Right forelimb (tissue), 1 donor: Measurements from ENCODE around the gene FOXN4.

Experiments used
- DNase-seq: peaks from one replicate; pipeline ENCODE4 v3.0.0-alpha.2; 2018

Gene FOXN4

DNA sequence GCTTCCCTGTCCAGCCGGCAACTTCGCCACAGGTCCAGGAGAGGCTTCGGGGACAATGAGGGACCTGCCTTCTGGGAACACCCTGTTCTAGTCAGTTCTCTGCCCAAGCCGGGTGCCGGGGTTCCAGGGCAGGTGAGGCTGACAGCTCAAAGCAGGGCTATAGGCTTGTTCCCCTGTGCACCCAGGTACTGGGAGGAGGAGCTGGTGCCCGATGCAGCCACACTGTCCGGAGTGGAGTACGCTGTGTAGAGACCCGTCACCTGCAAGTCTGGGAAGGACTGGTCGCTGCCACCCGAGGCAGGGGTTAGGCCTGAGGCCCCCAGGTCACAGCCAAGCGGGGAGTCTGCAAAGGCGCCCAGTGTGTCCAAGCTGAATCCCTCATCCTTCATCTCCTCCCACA lies 29.6 kb downstream of the FOXN4 start:
- no peak for DNase-seq

GRCh38 chr12:109278912-109279311 lies 30.2 kb downstream of the FOXN4 start:
- DNase-seq, result no peak

DNA sequence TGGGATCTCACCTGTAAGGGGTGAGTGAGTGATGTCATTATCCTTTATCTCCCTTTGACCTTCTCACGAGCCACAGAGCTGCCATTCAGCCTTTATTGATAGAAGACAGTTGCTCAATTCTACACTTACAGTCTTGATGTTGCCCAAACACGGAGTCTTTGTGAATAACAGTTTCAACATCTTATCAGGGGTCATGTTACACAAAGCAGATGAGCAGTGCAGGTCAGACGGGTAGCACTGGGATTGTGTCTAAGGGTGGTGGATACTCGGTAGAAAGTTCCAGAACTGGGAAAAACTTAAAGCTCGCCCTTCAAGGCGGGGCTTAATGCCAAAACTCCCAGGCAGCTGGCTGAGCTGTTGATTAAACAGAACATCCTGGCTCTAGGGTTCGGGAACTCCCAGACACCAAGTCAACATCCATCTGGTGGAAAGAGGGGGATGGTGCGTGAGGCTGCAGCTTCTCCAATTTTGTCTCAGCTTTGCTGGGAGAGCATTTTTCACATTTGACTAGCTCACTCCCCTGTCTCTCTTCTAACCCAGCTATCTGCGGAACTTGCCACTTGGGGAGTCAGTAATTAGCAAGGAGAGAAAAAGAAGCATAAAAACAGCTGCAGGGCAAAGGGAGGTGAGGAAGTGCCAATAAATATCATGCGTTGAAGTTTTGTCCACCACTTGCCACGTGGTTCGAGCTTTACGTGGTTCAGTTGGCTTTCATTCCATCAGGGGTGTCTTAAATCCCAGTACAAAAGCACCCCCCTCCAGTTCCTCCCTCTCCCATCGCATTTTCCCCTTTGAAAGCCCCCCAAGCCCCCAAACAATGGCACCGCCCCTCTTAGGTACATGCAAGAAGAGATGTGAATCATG lies 31.0 kb downstream of the FOXN4 start:
- DNase-seq, result no peak

- no peak for DNase-seq
Measured at GRCh38 chr12:109277255-109277898, 31.7 kb downstream of the FOXN4 start.

- DNase-seq, result no peak
Measured at GRCh38 chr12:109276160-109276559, 32.9 kb downstream of the FOXN4 start.

DNA sequence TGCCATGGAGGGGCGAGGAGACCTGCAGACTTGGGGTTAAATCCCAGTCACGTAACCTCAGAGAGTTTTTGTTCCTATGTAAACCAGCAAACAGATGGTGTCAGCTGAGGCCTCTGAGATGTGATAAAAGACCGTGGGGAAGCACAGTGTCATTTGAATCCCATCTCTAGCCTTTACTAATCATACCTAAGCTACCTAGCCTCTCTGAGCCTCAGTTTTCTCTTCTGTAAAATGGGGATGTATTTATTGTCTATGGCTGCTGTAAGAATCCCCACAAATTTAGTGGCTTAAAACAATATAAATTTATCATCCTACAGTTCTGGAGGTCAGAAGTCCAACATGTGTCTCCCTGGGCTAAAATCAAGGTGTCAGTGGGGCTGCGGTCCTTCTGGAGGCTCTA lies 33.9 kb downstream of the FOXN4 start:
- DNase-seq, result no peak

DNA sequence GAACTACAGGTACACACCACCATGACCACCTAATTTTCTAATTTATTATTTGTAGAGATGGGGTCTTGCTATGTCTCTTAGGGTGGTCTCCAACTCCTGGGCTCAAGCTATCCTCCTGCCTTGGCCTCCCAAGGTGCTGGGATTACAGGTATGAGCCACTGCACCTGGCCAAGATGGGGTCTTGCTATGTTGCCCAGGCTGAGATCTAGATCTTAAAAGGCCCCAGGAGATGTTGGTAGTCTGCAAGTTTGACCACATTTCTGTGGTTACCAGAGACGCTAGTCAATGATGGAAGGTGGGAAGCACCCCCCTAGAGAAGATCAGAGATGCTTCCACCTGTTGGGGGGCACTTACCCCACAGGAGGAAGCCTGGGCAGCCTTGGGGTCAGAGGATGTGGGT lies 34.7 kb downstream of the FOXN4 start:
- no peak for DNase-seq

GRCh38 chr12:109273354-109273753 lies 35.7 kb downstream of the FOXN4 start:
- DNase-seq, result no peak

- no peak for DNase-seq
Measured at GRCh38 chr12:109271418-109271817, 37.7 kb downstream of the FOXN4 start.

DNA sequence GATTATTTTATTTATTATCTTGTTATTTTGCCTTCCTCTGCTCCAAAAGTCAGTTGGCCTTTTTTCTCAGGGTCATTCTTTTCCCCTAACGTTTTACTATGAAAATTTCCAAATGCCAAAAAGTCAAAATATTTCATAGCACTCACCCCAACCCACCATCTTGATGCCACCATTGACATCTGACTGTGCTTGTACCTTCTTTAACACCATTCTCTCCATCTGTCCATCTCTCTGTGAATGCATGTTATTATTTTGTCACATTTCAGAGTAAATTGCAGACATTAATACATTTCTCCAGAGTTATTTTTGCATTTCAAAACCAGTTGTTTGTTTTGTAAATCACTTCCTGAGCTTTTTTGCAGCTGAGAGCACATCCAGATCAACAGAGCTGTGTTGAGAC lies 38.6 kb downstream of the FOXN4 start:
- no peak for DNase-seq

DNA sequence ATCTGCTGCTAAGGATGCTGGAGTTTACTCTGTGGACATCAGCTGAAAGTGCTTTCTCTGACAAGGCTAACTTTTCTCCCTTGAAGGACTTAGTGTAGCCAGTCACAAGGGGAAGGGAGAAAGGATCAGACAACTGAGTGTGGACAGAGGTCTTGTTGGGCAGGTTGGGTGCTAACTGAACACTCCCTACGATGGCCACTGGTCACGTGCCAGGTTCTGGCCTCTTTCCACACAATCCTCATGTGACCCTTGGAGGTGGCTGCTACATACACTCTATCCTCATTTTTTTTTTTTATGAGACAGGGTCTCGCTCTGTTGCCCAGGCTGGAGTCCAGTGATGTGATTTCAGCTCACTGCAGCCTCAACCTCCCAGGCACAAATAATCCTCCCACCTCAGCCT lies 39.7 kb downstream of the FOXN4 start:
- no peak for DNase-seq

DNA sequence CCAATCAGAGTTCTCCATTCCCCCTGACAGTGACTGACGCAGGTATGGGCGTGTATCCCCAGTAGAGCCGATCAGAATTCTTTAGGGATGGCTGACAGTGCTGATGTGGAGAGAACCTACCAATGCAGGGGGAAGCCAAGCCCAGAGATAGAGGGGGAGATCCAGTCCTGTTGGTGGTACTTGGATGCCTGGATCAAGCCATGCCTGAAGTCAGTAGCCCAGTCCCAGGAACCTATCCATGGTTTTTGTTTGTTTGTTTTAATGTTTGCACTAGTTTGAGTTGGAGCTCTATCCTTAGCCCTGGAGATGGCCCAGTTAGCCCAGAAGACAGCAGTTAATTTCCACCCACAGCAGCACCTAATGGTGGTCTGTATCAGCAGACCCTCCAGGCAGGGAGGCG lies 40.2 kb downstream of the FOXN4 start:
- no peak for DNase-seq

DNA sequence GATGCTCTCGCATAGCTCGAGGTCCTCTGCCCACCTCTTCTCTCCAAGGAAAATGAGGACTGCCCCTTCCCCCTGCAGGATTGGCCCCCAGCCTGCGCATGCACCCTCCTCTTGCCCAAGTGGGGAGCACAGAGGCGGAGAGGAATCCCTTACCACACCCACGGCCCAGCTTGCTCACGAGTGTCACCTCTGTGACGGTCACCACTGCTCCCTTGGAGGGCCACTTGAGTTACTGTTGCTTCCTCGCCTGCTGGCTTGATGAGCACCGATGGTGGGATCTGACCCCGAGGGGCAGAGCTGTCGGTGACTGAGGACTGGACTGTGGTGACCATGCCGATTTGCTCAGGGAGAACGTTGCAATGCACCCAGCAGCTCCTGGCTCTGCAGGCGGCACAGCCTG lies 41.7 kb downstream of the FOXN4 start:
- DNase-seq, result no peak

- no peak for DNase-seq
Measured at GRCh38 chr12:109266106-109266879, 42.8 kb downstream of the FOXN4 start.

DNA sequence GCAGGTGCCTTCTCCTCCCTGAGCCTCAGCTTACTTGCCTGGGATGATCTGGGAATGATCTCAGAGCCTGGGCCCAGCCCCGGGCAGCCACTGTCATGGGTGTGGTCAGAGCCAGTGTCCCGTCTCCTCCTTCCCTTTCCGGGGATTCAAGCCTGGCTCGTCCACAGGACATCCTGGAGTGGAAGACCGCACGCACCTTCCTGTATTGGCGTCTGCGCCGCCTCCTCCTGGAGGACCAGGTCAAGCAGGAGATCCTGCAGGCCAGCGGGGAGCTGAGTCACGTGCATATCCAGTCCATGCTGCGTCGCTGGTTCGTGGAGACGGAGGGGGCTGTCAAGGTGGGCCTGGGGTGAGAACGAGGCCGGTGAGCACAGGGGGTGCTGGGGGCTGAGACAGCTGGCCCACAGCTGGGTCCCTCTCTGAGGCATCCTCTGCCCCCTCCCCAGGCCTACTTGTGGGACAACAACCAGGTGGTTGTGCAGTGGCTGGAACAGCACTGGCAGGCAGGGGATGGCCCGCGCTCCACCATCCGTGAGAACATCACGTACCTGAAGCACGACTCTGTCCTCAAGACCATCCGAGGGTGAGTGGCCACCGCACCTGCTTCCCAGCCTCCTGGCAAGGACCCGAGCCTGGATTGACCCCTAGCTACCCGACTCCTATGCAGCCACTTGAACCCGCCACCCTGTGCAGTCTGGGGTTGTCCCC lies 44.0 kb downstream of the FOXN4 start:
- no peak for DNase-seq

DNA sequence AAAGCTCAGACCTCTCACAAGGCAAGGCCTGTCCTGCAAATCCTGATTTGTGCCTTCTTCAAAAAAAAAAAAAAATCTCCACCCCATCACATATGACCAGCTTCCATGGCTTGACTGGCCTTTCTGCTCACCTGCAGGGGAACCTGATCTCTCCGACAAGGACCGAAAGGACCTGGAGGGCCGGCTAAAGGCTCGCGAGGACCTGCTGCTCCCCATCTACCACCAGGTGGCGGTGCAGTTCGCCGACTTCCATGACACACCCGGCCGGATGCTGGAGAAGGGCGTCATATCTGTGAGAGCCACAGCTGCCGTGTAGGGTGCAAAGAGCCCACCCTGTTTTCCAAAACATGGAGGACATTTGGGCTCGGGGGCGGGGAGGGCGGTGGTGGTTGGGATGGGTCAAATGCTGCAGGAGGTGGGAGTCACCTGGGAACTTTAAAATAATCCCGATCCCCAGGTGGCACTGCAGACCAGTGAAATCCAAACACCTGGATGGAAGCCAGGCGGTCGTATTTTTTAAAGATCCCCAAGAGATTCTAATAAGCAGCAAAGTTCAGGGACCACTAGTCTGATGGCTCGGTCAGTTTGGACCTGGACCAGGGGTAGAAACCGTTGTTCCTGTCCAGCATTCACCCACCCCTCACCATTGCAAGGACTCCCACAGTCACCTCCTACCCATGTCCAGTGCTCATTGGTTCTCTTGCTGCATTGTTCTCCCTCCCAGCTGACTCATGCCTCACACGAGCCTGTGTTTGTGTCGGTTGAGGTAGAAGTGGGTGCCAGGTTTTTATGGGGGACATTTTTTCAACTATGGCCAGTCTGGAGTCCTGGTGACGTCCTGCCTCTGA lies 44.8 kb downstream of the FOXN4 start:
- peak; percentile 78 for DNase-seq

- no peak for DNase-seq
Measured at GRCh38 chr12:109263439-109263838, 45.6 kb downstream of the FOXN4 start.

- no peak for DNase-seq
Measured at GRCh38 chr12:109261939-109262338, 47.1 kb downstream of the FOXN4 start.

DNA sequence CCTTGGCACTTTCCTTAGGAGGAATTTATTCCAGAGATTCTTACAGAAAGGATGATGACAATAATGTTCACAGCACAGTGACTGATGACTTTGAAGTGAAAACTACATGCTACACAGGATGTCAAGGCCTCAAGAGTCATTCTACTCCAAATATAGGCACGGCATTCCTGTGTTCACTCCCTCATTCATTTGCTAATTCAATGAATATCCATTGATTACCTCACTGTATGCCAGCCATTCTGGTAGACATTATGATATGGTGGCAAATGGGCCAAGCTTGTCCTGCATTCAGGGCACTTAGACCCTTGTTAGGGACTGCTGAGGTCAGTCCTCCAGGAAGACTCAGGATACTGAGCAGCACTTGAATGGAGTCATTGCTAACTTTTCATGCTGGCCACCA lies 48.0 kb downstream of the FOXN4 start:
- no peak for DNase-seq

DNA sequence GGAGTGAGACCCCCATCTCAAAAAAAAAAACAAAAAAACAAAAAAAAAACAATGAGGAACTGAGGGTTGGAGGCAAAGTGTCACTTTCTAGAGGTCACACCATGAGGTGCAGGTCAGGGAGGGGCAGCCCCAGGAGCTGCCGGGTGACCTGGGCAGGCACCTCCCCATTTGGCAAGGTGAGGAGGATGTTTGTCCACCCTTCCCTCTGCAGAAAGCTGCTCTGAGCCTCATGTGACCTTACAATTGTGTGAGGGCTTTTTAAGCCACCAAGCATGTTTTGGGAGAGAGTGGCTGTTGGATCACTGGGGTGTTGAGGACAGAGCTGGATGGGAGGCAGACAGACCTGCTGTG lies 49.6 kb downstream of the FOXN4 start:
- no peak for DNase-seq

DNA sequence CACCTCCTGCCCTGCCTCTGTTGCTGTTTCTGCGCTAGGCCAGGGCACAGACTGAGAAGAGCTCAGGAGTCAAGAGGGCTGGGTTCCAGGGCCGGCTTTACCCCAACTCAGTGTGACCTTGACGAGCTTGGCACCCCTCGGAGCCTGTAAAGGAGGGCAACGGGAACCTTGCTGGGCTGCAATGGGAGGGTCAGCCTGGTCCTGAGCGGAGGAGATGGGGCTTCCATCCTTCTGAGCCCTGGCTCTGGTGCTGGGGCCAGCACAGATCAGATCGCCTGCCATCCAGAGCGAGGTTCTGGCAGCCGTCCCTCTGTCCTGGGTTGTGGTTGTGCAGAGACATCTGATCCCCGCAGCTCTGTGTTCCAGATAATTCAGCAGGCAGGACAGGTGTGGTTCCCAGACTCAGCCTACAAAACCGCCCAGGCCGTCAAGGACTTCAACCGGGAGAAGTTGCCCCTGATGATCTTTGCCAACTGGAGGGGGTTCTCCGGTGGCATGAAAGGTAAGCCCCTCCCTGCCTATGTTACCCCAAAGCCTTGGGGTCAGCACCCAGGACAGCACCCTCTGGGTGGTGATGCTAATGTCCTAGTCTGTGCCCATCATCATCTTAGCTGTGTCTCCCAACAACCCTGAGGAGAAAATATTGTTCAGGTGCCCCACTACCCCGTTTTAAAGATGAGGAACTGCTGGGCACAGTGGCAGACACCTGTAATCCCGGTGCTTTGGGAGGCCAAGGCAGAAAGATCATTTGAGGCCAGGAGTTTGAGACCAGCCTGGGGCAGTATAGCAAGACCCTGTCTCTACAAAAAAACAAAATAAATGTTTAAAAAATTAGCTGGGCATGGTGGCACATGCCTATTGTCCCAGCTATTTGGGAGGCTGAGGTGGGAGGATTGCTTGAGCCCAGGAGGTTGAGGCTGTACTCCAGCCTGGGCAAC lies 50.2 kb downstream of the FOXN4 start:
- no peak for DNase-seq
